HG03045 (cell line): Measurements from ENCODE around the gene SLC35F4.

Source experiments
- ATAC-seq: cut with Tn5 transposase; IDR thresholded peaks from one replicate; pipeline ENCODE4 v1.9.1; 2021; ENCODE audit warnings: mild to moderate bottlenecking, moderate library complexity; ENCODE audit not compliant: unreplicated experiment

The SLC35F4 gene

GRCh38 chr14:57549765-57550420 lies 316.0 kb downstream of the SLC35F4 start:
- ATAC-seq = no peak

DNA sequence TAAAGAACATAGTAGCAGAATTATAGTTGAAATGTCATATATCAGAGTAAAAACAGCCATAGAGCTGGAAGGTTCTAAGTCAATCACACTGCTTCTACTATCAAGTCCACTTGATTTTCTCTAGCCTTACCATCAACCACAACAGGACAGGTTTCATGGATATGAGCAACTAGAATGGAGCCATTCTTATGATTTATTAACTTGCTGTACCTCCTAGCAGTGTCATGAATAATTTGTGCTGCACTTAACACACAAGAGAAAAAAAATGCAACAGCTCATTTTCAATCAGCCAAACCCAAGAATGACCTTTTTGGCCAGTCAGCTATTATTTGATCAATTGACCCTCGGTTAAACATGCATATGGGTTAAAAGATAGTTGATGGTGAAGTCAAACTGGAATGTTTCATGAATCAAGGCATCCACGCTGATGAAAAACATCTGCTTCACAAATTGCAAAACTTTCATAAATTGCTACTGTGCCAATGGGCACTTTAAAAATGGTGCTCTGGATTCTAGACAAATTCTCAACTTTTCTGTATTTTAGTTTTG lies 316.8 kb downstream of the SLC35F4 start:
- ATAC-seq = no peak

DNA sequence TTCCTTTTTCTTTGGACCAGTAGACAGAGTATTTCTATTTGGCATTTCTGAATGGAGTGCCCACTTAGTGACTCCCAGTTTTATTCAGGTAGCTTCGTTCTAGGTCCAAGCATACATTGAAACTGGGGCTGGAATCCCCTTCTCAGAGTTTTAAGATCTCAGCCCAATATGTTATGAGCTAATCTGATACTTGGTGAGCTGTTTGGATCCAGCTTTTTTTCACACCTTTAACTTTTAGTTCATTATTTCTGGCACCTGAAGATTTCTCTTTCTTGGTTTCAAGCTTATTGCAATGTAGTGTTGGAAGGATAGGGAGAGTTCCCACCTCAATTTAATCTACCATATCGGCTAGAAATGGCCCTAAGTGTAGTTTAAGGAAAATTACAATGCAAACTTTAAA lies 318.8 kb downstream of the SLC35F4 start:
- ATAC-seq = no peak

GRCh38 chr14:57533214-57533613 lies 332.7 kb downstream of the SLC35F4 start:
- ATAC-seq = no peak

- ATAC-seq = no peak
Observed at GRCh38 chr14:57530571-57530970, 335.3 kb downstream of the SLC35F4 start.

GRCh38 chr14:57526942-57527341 lies 338.9 kb downstream of the SLC35F4 start:
- ATAC-seq = no peak

GRCh38 chr14:57519043-57519442 lies 346.8 kb downstream of the SLC35F4 start:
- ATAC-seq = no peak
